Mucosa of descending colon (tissue), 3 donors: Measurements from ENCODE around the gene VPS41. TPM values are rescaled to one million over a fixed set of nuclear protein-coding genes. Genes with fewer than 3 reads are reported as not detected.

Experiments used
- ATAC-seq: fragments of 200-7000 bp; cut with Tn5 transposase; one replicate; pipeline ENCODE4 v1.9.1; 2020; ENCODE audit warnings: mild to moderate bottlenecking, moderate library complexity
- DNase-seq, 3 donors: peaks; one replicate each; pipeline ENCODE4 v3.0.0-alpha.2; 2020
- H3K36me3 ChIP-seq: fragments of 200-600 bp; one replicate; pipeline ENCODE4 v1.8.0; 2021; ENCODE audit warnings: low read depth, mild to moderate bottlenecking
- H3K4me1 ChIP-seq: fragments of 200-600 bp; one replicate; pipeline ENCODE4 v1.8.0; 2021; ENCODE audit warnings: low read depth, mild to moderate bottlenecking
- H3K4me3 ChIP-seq: fragments of 200-600 bp; one replicate; pipeline ENCODE4 v1.8.0; 2021; ENCODE audit warnings: mild to moderate bottlenecking
- H3K9me3 ChIP-seq: fragments of 200-600 bp; one replicate; pipeline ENCODE4 v1.8.0; 2021; ENCODE audit warnings: mild to moderate bottlenecking
- CTCF ChIP-seq: fragments of 200-600 bp; IDR thresholded peaks from one replicate; pipeline ENCODE4 v1.8.0; 2022; ENCODE audit warnings: antibody characterized with exemption, mild to moderate bottlenecking
- intact Hi-C, 2 donors: fragments of 100-400 bp; cut with DNase I in 1 of 2; cut with micrococcal nuclease in 1 of 2; formaldehyde crosslinking; loops; one replicate each; pipeline versions ENCODE4 v1.11.0 to v1.11.1; 2022; cut with DNase I, micrococcal nuclease
- total RNA-seq, 3 donors: library from RNA; stranded (reverse); fragmentation: NEBNext Ultra II Directional in 2 of 3; extraction: Animal tissue kit (Norgen Biotek cat#: 25700) in 2 of 3; gene quantifications; one replicate each; pipeline versions ENCODE4 v1.2.1 to v1.2.4, GENCODE V29; 2021 to 2023
- donor health status: DM: no; HTN: no; CAD: no; lungs with moderate emphysema.
- donor health status: DM: no; HTN: no; CAD: no.
- donor health status: DM: no; HTN: yes; CAD: no.

The VPS41 gene
- total RNA-seq, 3 donors from 2014 or later = 57.7 to 63.5 (median 63.0) TPM

GRCh38 chr7:38798552-38799267 lies 110.3 kb downstream of the VPS41 start:
- no peak for TF ChIP-seq CTCF
- H3K36me3 ChIP-seq = no peaks in the 10 kb centered on the region
- intact Hi-C loops = loop anchor here in 1 of 2 donors (10.0 kb wide), 1 partner anchor 676 kb away; no protein-coding TSS in a partner anchor
- no peak for ATAC-seq
- no peak for DNase-seq
- H3K4me3 ChIP-seq = no peak overlapping the region
- H3K4me1 ChIP-seq = no peaks in the 10 kb centered on the region
- H3K9me3 ChIP-seq = no peaks in the 10 kb centered on the region

GRCh38 chr7:38796626-38797501 lies 112.1 kb downstream of the VPS41 start:
- no peaks in the 10 kb centered on the region for H3K9me3 ChIP-seq
- H3K4me3 ChIP-seq = no peak overlapping the region
- H3K36me3 ChIP-seq = no peaks in the 10 kb centered on the region
- ATAC-seq (peak; percentile 56), DNase-seq (peak in 1 of 3 donors; percentile 73)
- no peaks in the 10 kb centered on the region for H3K4me1 ChIP-seq
- TF ChIP-seq CTCF = peak; percentile 24
- intact Hi-C loops = loop anchor here in 1 of 2 donors (10.0 kb wide), 1 partner anchor 678 kb away; no protein-coding TSS in a partner anchor

- ATAC-seq = no peak
- no peaks in the 10 kb centered on the region for H3K4me1 ChIP-seq
Measured at GRCh38 chr7:38795593-38795992, 113.4 kb downstream of the VPS41 start.

GRCh38 chr7:38781991-38782390 lies 127.0 kb downstream of the VPS41 start:
- H3K9me3 ChIP-seq = no peaks in the 10 kb centered on the region
- no peaks in the 10 kb centered on the region for H3K4me1 ChIP-seq
- H3K4me3 ChIP-seq = no peak overlapping the region
- TF ChIP-seq CTCF = no peak
- DNase-seq = no peak
- ATAC-seq = no peak
- H3K36me3 ChIP-seq = no peaks in the 10 kb centered on the region
- intact Hi-C loops = no loop called here

More at GRCh38 chr7:38795593-38795992, 113.4 kb downstream of the VPS41 start:
- TF ChIP-seq CTCF = no peak
- intact Hi-C loops = loop anchor here in 1 of 2 donors (10.0 kb wide), 1 partner anchor 679 kb away; no protein-coding TSS in a partner anchor
- Histone ChIP-seq H3K4me3 (no peak overlapping the region), H3K36me3 (no peaks in the 10 kb centered on the region), H3K9me3 (no peaks in the 10 kb centered on the region)
- DNase-seq = no peak

- H3K4me1 ChIP-seq = no peaks in the 10 kb centered on the region
- no peaks in the 10 kb centered on the region for H3K36me3 ChIP-seq
- H3K9me3 ChIP-seq = no peaks in the 10 kb centered on the region
- intact Hi-C loops = no loop called here
- no peak for TF ChIP-seq CTCF
- H3K4me3 ChIP-seq = no peak overlapping the region
- ATAC-seq = no peak
- no peak for DNase-seq
Measured at GRCh38 chr7:38777609-38778008, 131.4 kb downstream of the VPS41 start.
